NCI-H1105 treated with DMSO at 0.1 percent for 48 hours (cell line): ENCODE results near the gene PLXNA2.
A peak's percentile ranks its signal among the peaks of the same experiment; 100 is the strongest.

Experiments used
- DNase-seq: peaks from one replicate; lab custom pipeline; 2025; lab: John Stamatoyannopoulos, UW

The PLXNA2 gene

GRCh38 chr1:208177656-208178055 lies 66.5 kb downstream of the PLXNA2 start:
- peak; percentile 71 for DNase-seq

- no peak for DNase-seq
Observed at GRCh38 chr1:208176649-208177048, 67.5 kb downstream of the PLXNA2 start.

- DNase-seq = no peak
Observed at GRCh38 chr1:208175508-208175895, 68.7 kb downstream of the PLXNA2 start.

- DNase-seq = no peak
Observed at GRCh38 chr1:208174731-208175507, 69.3 kb downstream of the PLXNA2 start.

- no peak for DNase-seq
Observed at GRCh38 chr1:208174200-208174599, 70.0 kb downstream of the PLXNA2 start.

GRCh38 chr1:208173749-208174148 lies 70.4 kb downstream of the PLXNA2 start:
- no peak for DNase-seq

- DNase-seq = no peak
Observed at GRCh38 chr1:208172423-208173145, 71.6 kb downstream of the PLXNA2 start.

- DNase-seq = no peak
Observed at GRCh38 chr1:208171616-208172422, 72.4 kb downstream of the PLXNA2 start.

- peak; percentile 89 for DNase-seq
Observed at GRCh38 chr1:208170252-208170651, 73.9 kb downstream of the PLXNA2 start.

GRCh38 chr1:208169081-208169879 lies 74.9 kb downstream of the PLXNA2 start:
- DNase-seq = no peak

GRCh38 chr1:208167261-208167869 lies 76.8 kb downstream of the PLXNA2 start:
- peak; percentile 90 for DNase-seq

GRCh38 chr1:208166340-208167138 lies 77.6 kb downstream of the PLXNA2 start:
- no peak for DNase-seq

- DNase-seq = no peak
Observed at GRCh38 chr1:208165659-208166058, 78.5 kb downstream of the PLXNA2 start.

GRCh38 chr1:208164609-208165008 lies 79.6 kb downstream of the PLXNA2 start:
- no peak for DNase-seq

GRCh38 chr1:208163539-208163938 lies 80.6 kb downstream of the PLXNA2 start:
- DNase-seq = no peak

GRCh38 chr1:208162903-208163302 lies 81.3 kb downstream of the PLXNA2 start:
- no peak for DNase-seq

GRCh38 chr1:208161656-208162375 lies 82.4 kb downstream of the PLXNA2 start:
- no peak for DNase-seq

GRCh38 chr1:208161005-208161404 lies 83.2 kb downstream of the PLXNA2 start:
- no peak for DNase-seq

- no peak for DNase-seq
Observed at GRCh38 chr1:208160259-208160819, 83.8 kb downstream of the PLXNA2 start.
